Glomerular endothelial cell (primary cell): Measurements from ENCODE around the gene TADA1. TPM values are rescaled to one million over a fixed set of nuclear protein-coding genes. Genes with fewer than 3 reads are reported as not detected.
"Not testable (repeated sequence)": the region's sequence is repeated elsewhere in the genome, so short reads cannot be mapped to it uniquely, and the experiment has no call there.

Source experiments
- DNase-seq: peaks from one replicate; pipeline ENCODE4 v3.0.0-alpha.2; 2011; ENCODE audit warnings: low read depth, low spot score; ENCODE audit errors: extremely low read depth
- total RNA-seq: library from RNA; depleted of rRNA; stranded (reverse); fragments of >200 nt; gene quantifications from 2 replicates; pipeline ENCODE4 v1.2.3, GENCODE V29; 2015

The TADA1 gene
- total RNA-seq, 1 donor from 2014 or later: 8.6 TPM

- DNase-seq: no peak
These were observed 27.9 kb downstream of the TADA1 start for GRCh38 chr1:166848193-166848592.

GRCh38 chr1:166844791-166845190 is 31.3 kb downstream of the TADA1 start:
- no peak for DNase-seq

- DNase-seq: no peak
These were observed 32.1 kb downstream of the TADA1 start for GRCh38 chr1:166843769-166844596.

- DNase-seq: no peak
These were observed 32.7 kb downstream of the TADA1 start for GRCh38 chr1:166843322-166843721.

- DNase-seq: no peak
These were observed 35.5 kb downstream of the TADA1 start for GRCh38 chr1:166840309-166841274.

- DNase-seq: no peak
These were observed 36.3 kb downstream of the TADA1 start for GRCh38 chr1:166839600-166840308.

GRCh38 chr1:166838766-166839599 is 37.1 kb downstream of the TADA1 start, which contains the start of gene POGK:
Gene POGK (plus strand): TSS chr1:166839475. CDS start chr1:166840957, 1,482 bp downstream.
- no peak for DNase-seq

- DNase-seq: no peak
These were observed 39.3 kb downstream of the TADA1 start for GRCh38 chr1:166836733-166837132.

- not testable (repeated sequence) for DNase-seq
These were observed 46.3 kb downstream of the TADA1 start for GRCh38 chr1:166829762-166830161.

GRCh38 chr1:166827426-166827825 is 48.6 kb downstream of the TADA1 start:
- no peak for DNase-seq

GRCh38 chr1:166822385-166822784 is 53.7 kb downstream of the TADA1 start:
- no peak for DNase-seq

GRCh38 chr1:166819974-166820373 is 56.1 kb downstream of the TADA1 start:
- DNase-seq: no peak

GRCh38 chr1:166814611-166815010 is 61.5 kb downstream of the TADA1 start:
- no peak for DNase-seq

GRCh38 chr1:166813508-166814223 is 62.4 kb downstream of the TADA1 start:
- DNase-seq: no peak

- DNase-seq: no peak
These were observed 64.4 kb downstream of the TADA1 start for GRCh38 chr1:166811691-166812090.

GRCh38 chr1:166808952-166809351 is 67.1 kb downstream of the TADA1 start:
- no peak for DNase-seq
